GM23338 (cell line): ENCODE measurements around the gene PCSK2. TPM values are rescaled to one million over a fixed set of nuclear protein-coding genes. Genes with fewer than 3 reads are reported as not detected.

Experiments
- ATAC-seq: fragments of 200-7000 bp; cut with Tn5 transposase; 3 replicates; pipeline ENCODE4 v1.9.1; 2020
- DNase-seq: peaks from one replicate; pipeline ENCODE4 v3.0.0-alpha.2; 2015; ENCODE audit warnings: low spot score
- H2AFZ ChIP-seq: fragments of 200-600 bp; sonication (generic); 2 replicates; pipeline ENCODE4 v1.8.0; 2016; ENCODE audit warnings: antibody characterized with exemption, mild to moderate bottlenecking, moderate library complexity
- H3F3A ChIP-seq: fragments of 200-600 bp; sonication (generic); replicated peaks from 2 replicates; pipeline ENCODE4 v1.8.0; 2017; ENCODE audit warnings: antibody characterized with exemption, mixed run types, low read depth
- H3K27ac ChIP-seq: fragments of 200-600 bp; sonication (generic); 2 replicates; pipeline ENCODE4 v1.6.1; 2016; ENCODE audit warnings: low read depth
- H3K27me3 ChIP-seq: fragments of 200-600 bp; sonication (generic); 2 replicates; pipeline ENCODE4 v1.8.0; 2016; ENCODE audit warnings: mild to moderate bottlenecking, mixed run types, moderate library complexity; ENCODE audit not compliant: insufficient read depth
- H3K36me3 ChIP-seq: fragments of 200-600 bp; sonication (generic); 2 replicates; pipeline ENCODE4 v1.8.0; 2016; ENCODE audit warnings: mild to moderate bottlenecking; ENCODE audit not compliant: insufficient read depth
- H3K4me1 ChIP-seq: fragments of 200-600 bp; sonication (generic); 2 replicates; pipeline ENCODE4 v1.8.0; 2016; ENCODE audit warnings: mild to moderate bottlenecking, moderate library complexity; ENCODE audit not compliant: insufficient read depth
- H3K4me2 ChIP-seq: fragments of 200-600 bp; sonication (generic); 2 replicates; pipeline ENCODE4 v1.7.1; 2017; ENCODE audit warnings: mixed run types
- H3K4me3 ChIP-seq: fragments of 200-600 bp; sonication (generic); 2 replicates; pipeline ENCODE4 v1.6.1; 2016; ENCODE audit warnings: mixed run types
- H3K79me2 ChIP-seq: fragments of 200-600 bp; sonication (generic); replicated peaks from 2 replicates; pipeline ENCODE4 v1.8.0; 2017; ENCODE audit warnings: mild to moderate bottlenecking; ENCODE audit not compliant: insufficient read depth
- H3K9me2 ChIP-seq: fragments of 200-600 bp; sonication (generic); 2 replicates; pipeline ENCODE4 v1.8.0; 2017; ENCODE audit not compliant: insufficient read depth
- H4K20me1 ChIP-seq: fragments of 200-600 bp; sonication (generic); replicated peaks from 2 replicates; pipeline ENCODE4 v1.8.0; 2017; ENCODE audit warnings: mild to moderate bottlenecking; ENCODE audit not compliant: insufficient read depth
- H3K27ac Mint-ChIP-seq: 2 replicates; pipeline ENCODE4 v1.8.0; 2020; ENCODE audit warnings: inconsistent platforms, mild to moderate bottlenecking, moderate library complexity, mixed read lengths
- H3K27me3 Mint-ChIP-seq: 3 replicates; pipeline ENCODE4 v1.8.0; 2022; ENCODE audit warnings: low read depth, mild to moderate bottlenecking, moderate library complexity, mixed read lengths, inconsistent platforms; ENCODE audit not compliant: insufficient read depth, poor library complexity
- H3K36me3 Mint-ChIP-seq: 3 replicates; pipeline ENCODE4 v1.8.0; 2021; ENCODE audit warnings: low read depth, mild to moderate bottlenecking, inconsistent platforms, moderate library complexity, mixed read lengths
- H3K4me1 Mint-ChIP-seq: 3 replicates; pipeline ENCODE4 v1.8.0; 2020; ENCODE audit warnings: mild to moderate bottlenecking, inconsistent platforms, mixed read lengths
- H3K4me3 Mint-ChIP-seq: 3 replicates; pipeline ENCODE4 v1.8.0; 2021; ENCODE audit warnings: moderate library complexity, mild to moderate bottlenecking, inconsistent platforms, mixed read lengths
- H3K9me3 Mint-ChIP-seq: 3 replicates; pipeline ENCODE4 v1.8.0; 2020; ENCODE audit warnings: moderate library complexity, mild to moderate bottlenecking, inconsistent platforms, mixed read lengths
- CREB1 ChIP-seq: fragments of 250-450 bp; sonication (Bioruptor Pico); IDR thresholded peaks from 2 replicates; pipeline ENCODE4 v1.5.0; 2020; ENCODE audit warnings: low read depth, mild to moderate bottlenecking, moderate library complexity
- CTCF ChIP-seq, 2 experiments: fragments of 200-600 bp in 1 of 2; sonication (generic) in 1 of 2; conservative IDR thresholded peaks; 2 replicates each; pipeline versions ENCODE4 v1.5.1 to v1.6.1; 2016 to 2017; ENCODE audit warnings: antibody characterized with exemption in 2 of 2, low read depth in 2 of 2, mild to moderate bottlenecking in 2 of 2, moderate library complexity in 1 of 2
- EZH2 ChIP-seq: fragments of 200-600 bp; sonication (generic); IDR thresholded peaks from one replicate; pipeline ENCODE4 v1.8.0; 2017; ENCODE audit warnings: antibody characterized with exemption, mild to moderate bottlenecking, low read depth; ENCODE audit not compliant: unreplicated experiment
- EZH2phosphoT487 ChIP-seq: fragments of 200-600 bp; sonication (generic); IDR thresholded peaks from one replicate; pipeline ENCODE4 v1.8.1; 2018; ENCODE audit warnings: antibody characterized with exemption; ENCODE audit not compliant: unreplicated experiment
- JUNB ChIP-seq: IDR thresholded peaks from one replicate; pipeline ENCODE4 v1.6.1; 2016; ENCODE audit warnings: antibody characterized with exemption; ENCODE audit not compliant: unreplicated experiment
- NANOG ChIP-seq: IDR thresholded peaks from 2 replicates; pipeline ENCODE4 v1.6.1; 2016; ENCODE audit warnings: antibody characterized with exemption, borderline replicate concordance
- POLR2AphosphoS5 ChIP-seq: IDR thresholded peaks from 2 replicates; pipeline ENCODE4 v1.6.1; 2016; ENCODE audit warnings: antibody characterized with exemption, low read depth
- STAT1 ChIP-seq: IDR thresholded peaks from one replicate; pipeline ENCODE4 v1.6.1; 2016; ENCODE audit warnings: antibody characterized with exemption; ENCODE audit not compliant: unreplicated experiment
- ZNF114 ChIP-seq: fragments of 250-450 bp; sonication (Bioruptor Pico); IDR thresholded peaks from 2 replicates; pipeline ENCODE4 v1.5.0; 2020; ENCODE audit warnings: mild to moderate bottlenecking, moderate library complexity
- ZNF331 ChIP-seq: fragments of 250-450 bp; sonication (Bioruptor Pico); IDR thresholded peaks from 2 replicates; pipeline ENCODE4 v1.5.0; 2020; ENCODE audit warnings: low read depth, mild to moderate bottlenecking, moderate library complexity
- ZNF462 ChIP-seq: fragments of 250-450 bp; sonication (Bioruptor Pico); IDR thresholded peaks from 2 replicates; pipeline ENCODE4 v1.5.0; 2020; ENCODE audit warnings: mild to moderate bottlenecking, moderate library complexity
- polyA plus RNA-seq: library from polyadenylated mRNA; unstranded; fragments of >200 nt; fragmentation: Nextera tagmentation; extraction: Ambion mirVana; gene quantifications from 2 replicates; pipeline ENCODE4 v1.2.1, GENCODE V29; 2016
- total RNA-seq: library from RNA; depleted of rRNA; stranded (reverse); fragments of >200 nt; shearing (Covaris generic); gene quantifications from 2 replicates; pipeline ENCODE4 v1.2.3, GENCODE V29; 2014
- TF ChIP-seq, protein P1 (sequence below): IDR thresholded peaks from one replicate; pipeline ENCODE4 v1.6.1; 2018; ENCODE audit warnings: antibody characterized with exemption; ENCODE audit not compliant: unreplicated experiment
- TF ChIP-seq, protein P2 (sequence below): IDR thresholded peaks from 2 replicates; pipeline ENCODE4 v1.6.1; 2016; ENCODE audit warnings: antibody characterized with exemption

The PCSK2 gene
- total and polyA plus RNA-seq, 2 experiments from 2014 or later = 0.37 to 1.1 TPM

DNA sequence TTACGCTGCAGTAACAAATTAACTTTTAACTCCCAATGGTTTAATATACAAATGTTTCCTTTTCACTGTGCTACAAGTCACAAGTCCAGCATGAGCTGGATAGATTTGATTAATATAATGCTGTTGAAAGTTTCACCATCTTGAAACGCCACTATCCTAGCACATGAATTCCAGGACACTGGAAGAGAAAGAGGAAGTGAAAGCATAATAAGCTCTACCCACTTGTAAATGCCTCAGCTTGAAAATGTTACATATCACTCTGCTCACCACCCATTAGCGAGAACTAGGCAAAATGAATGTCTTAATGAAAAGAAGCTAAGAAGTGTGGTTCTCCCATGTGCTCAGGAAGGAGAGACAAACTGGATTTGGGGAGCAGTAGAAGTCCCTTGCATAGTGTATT is 46.9 kb downstream of the PCSK2 start:
- no peak overlapping the region for H3K4me2 ChIP-seq
- no peaks in the 10 kb centered on the region for H3K4me1 ChIP-seq
- no peaks in the 10 kb centered on the region for H3K27me3 ChIP-seq
- TF ChIP-seq, protein P1, sequence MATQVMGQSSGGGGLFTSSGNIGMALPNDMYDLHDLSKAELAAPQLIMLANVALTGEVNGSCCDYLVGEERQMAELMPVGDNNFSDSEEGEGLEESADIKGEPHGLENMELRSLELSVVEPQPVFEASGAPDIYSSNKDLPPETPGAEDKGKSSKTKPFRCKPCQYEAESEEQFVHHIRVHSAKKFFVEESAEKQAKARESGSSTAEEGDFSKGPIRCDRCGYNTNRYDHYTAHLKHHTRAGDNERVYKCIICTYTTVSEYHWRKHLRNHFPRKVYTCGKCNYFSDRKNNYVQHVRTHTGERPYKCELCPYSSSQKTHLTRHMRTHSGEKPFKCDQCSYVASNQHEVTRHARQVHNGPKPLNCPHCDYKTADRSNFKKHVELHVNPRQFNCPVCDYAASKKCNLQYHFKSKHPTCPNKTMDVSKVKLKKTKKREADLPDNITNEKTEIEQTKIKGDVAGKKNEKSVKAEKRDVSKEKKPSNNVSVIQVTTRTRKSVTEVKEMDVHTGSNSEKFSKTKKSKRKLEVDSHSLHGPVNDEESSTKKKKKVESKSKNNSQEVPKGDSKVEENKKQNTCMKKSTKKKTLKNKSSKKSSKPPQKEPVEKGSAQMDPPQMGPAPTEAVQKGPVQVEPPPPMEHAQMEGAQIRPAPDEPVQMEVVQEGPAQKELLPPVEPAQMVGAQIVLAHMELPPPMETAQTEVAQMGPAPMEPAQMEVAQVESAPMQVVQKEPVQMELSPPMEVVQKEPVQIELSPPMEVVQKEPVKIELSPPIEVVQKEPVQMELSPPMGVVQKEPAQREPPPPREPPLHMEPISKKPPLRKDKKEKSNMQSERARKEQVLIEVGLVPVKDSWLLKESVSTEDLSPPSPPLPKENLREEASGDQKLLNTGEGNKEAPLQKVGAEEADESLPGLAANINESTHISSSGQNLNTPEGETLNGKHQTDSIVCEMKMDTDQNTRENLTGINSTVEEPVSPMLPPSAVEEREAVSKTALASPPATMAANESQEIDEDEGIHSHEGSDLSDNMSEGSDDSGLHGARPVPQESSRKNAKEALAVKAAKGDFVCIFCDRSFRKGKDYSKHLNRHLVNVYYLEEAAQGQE = no peak
- TF ChIP-seq POLR2AphosphoS5 (no peak), CTCF (conservative IDR thresholded peaks at IDR 0.05; ENCODE audit: low read depth in 2 of 2) (no peak), JUNB (no peak), CREB1 (CRISPR knock-in tag) (no peak), ZNF114 (CRISPR knock-in tag) (no peak), STAT1 (no peak), EZH2phosphoT487 (no peak), NANOG (no peak), ZNF331 (CRISPR knock-in tag) (no peak), EZH2 (no peak), ZNF462 (CRISPR knock-in tag) (no peak)
- TF ChIP-seq, protein P2, sequence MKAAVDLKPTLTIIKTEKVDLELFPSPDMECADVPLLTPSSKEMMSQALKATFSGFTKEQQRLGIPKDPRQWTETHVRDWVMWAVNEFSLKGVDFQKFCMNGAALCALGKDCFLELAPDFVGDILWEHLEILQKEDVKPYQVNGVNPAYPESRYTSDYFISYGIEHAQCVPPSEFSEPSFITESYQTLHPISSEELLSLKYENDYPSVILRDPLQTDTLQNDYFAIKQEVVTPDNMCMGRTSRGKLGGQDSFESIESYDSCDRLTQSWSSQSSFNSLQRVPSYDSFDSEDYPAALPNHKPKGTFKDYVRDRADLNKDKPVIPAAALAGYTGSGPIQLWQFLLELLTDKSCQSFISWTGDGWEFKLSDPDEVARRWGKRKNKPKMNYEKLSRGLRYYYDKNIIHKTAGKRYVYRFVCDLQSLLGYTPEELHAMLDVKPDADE = no peak
- H3F3A ChIP-seq = no peaks in the 10 kb centered on the region
- no peak overlapping the region for H2AFZ ChIP-seq
- Mint-ChIP-seq H3K27me3 (peaks cover 2% of the 10 kb centered on the region), H3K9me3 (peaks cover under 1% of the 10 kb centered on the region; the same call in 2 of the 3 replicates), H3K27ac (no peak overlapping the region; the same call in 1 of the 2 replicates), H3K4me3 (no peak overlapping the region), H3K36me3 (peaks cover under 1% of the 10 kb centered on the region; the same call in 1 of the 3 replicates), H3K4me1 (no peaks in the 10 kb centered on the region)
- 0 out of 2 replicates have a peak, but pooled peaks cover 5% of the 10 kb centered on the region for H3K9me2 ChIP-seq
- H3K36me3 ChIP-seq = no peaks in the 10 kb centered on the region
- DNase-seq (no peak), ATAC-seq (no peak)
- no peak overlapping the region for H3K4me3 ChIP-seq
- H3K27ac ChIP-seq = no peak overlapping the region
- no peaks in the 10 kb centered on the region for H3K79me2 ChIP-seq
- H4K20me1 ChIP-seq = no peaks in the 10 kb centered on the region
